GM03348 (cell line): ENCODE results near the gene ACAA1.
"Not testable (repeated sequence)": the region's sequence is repeated elsewhere in the genome, so short reads cannot be mapped to it uniquely, and the experiment has no call there.

Source experiments
- DNase-seq: peaks from one replicate; pipeline ENCODE4 v3.0.0; 2012; ENCODE audit warnings: low spot score

ACAA1 gene

DNA sequence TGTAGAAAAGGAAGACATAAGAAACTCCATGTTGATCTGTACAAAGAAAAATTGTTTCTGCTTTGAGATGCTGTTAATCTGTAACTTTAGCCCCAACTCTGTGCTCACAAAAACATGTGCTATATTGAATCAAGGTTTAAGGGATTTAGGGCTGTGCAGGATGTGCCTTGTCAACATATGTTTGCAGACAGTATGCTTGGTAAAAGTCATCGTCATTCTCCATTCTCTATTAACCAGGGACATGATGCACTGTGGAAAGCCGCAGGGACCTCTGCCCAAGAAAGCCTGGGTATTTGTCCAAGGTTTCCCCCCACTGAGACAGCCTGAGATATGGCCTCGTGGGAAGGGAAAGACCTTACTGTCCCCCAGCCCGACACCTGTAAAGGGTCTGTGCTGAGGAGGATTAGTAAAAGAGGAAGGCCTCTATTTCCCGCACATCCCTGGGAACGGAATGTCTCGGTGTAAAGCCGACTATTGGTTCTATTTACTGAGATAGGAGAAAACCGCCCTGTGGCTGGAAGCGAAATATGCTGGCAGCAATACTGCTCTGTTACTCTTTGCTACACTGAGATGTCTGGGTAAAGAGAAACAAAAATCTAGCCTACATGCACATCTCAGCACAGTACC, 2.3 kb downstream of the ACAA1 start:
- DNase-seq = not testable (repeated sequence)

DNA sequence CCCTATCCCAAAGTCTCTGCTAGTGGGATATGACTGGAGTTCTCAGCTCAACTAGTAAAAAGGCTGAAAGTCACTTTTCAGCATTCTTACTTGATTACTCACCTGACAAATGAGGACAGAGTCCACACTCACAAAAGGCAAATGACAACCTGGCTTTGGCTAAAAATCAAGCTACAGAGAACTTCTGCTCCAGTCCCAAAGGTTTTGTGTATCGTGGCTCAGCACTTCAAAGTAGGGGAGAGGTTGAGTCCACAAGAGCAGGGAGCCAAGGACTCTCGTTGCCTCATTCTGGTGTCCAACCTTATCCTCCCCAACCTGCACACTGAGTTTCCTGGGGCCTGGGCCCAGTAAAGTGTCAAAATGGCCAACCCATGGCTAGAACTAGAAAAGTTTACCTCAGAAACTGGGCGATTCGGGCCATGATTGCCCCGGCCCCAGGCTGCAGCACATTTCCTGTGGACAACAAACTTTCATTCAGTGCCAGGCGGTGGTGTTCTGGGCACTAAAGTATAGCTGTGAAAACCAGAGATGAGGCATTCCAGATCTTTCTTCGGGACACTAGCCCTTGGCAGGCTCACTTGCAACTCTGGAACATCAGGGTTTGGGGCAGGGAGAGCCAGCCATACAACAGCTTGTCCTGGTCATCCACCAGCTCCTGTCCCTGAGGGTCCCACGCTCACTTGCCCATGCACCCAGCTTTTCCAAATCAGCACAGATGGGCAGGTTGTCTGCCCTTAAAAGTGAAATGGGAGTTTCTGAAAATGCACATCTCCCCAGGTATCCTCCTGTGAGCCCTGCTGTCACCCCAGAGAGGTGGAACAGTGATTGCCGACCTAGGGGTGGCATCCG, 3.1 kb downstream of the ACAA1 start:
- no peak for DNase-seq

DNA sequence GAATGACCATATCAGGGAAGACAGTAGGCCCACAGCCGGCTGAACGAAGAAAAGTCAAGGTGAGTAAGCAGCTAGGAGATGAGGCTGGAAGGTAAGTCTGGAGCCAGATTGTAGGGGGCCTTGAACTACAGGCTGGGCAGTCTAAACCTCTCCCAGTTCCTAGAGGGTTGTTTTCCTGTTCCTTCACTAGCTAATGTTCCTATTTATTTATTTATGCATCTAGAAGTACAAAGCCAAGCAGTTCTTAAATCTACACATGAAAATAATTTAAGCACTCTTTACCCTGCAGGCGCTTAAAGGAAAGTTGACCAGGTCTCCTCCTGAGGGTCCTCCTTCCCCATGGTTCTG, 3.7 kb downstream of the ACAA1 start:
- no peak for DNase-seq

DNA sequence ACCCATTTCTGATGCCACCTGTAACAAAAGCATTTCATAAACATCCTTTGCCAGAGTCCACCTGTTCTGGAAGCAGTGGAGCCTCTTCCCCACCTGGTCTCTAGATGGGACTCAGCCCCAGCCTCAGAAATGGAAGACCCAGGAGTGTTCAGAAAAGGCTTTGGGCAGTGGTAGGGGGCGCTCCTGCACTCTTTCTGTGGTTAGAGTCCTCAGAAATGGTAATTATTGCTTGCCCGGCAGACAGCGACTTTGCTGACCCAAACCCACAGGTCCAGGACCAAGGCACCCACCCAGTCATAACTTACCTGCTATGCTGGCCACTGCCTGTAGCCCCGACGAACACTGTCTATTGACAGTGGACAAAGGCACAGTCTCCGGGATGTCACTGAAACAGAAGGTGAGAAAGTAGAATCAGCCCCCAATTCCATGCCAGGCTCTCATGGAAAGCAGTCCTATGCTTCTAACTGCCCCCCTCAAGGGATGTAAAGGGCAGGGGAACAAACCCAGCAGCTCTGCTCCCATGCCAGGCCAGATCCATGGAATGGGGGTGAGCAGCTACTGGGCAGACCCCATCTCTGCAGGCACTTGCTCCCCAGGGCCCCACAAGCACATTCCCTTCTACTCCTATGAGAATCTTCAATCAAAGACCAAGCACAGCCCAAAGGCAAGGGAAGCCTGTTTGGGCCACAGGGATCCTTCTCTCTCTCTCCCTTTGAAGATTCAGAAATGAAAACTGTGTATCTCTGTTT, 5.1 kb downstream of the ACAA1 start:
- DNase-seq = no peak

DNA sequence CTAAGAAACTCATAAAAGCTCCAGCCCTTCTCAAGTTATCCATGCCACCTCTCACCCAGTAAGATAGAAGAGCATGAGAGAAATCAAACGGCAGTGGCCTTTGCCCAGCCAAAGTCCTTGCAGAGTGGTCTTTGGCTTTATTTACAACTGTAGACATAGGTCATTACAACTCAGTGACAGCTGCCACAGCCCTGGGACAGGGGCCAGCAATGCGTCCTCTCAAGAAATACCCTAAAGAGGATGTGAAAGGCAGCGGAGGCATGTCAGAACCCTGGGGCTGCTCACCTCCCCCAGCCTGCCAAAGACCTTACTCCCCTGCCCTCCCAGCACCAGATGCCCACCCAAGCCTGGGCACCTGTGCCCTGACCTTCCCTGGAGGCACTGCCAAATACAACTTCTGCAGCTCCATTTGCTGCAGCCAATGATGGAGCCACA, 6.3 kb downstream of the ACAA1 start:
- no peak for DNase-seq

DNA sequence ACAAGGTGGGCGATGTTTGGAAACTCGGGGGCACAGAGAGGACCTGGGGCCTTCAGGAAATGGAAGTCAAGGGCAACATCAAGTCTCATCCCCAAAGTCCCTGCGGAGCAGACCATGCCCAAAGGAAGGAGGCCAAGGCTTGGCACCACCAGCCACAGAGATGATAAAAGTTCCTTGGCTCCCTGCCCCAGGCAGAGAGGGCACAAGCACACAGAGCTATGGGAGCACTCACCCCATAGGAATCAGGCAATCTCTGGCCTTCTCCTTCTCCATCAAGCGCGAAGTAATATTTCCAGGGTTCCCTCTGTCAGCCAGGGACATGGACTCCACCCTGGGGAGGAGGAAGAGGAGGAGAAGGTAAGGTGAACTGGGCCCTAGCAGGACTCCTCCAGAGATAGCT, 7.9 kb downstream of the ACAA1 start:
- no peak for DNase-seq

DNA sequence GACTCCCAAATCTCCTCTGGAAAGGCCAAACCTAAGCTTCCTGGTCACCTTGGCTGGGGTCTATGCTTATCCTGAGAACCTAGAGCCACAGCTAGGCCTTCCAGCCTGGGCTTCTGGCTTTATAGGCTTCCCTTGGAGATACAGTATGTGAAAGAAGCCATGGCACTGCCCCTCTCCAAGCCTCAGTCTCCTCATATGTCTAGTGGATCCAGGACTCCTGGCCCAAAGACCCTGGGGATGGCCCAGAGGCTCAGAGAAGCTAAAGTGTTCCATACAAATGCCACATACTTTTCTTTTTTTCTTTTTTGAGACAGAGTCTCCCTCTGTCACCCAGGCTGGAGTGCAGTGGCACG, 8.6 kb downstream of the ACAA1 start:
- DNase-seq = no peak

DNA sequence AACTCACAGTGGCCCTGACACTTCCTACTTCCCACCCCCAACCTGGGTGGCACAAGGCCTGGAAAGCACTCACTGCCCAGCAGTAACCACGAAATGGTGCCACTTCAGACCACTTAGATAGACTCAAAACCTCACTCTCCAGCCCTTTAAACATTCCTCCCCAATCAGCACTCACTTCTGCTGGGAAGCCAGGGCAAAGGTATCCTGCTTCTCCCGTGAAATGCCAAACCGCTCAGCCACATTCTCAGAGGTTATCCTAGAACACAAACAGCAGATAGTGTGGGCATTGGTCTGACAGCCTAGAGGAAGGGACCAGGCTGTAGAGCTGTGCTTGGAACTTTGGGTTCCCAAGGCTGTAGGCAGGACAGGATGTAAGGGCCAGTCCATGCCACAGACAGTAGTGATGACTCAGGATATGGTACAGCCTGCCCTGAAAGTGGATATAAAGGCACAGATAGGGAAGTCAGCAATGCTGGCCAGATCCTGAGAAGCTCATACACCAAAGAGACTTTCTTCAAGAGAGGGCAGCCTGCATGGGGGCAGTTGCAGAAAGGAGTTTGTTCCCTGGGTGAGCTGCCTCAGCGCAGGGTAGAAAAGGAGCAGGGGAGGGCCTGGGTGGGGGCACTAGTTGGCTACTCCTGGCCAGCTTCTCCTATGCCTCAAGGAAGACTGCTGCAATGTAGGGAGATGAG, 9.2 kb downstream of the ACAA1 start:
- no peak for DNase-seq

DNA sequence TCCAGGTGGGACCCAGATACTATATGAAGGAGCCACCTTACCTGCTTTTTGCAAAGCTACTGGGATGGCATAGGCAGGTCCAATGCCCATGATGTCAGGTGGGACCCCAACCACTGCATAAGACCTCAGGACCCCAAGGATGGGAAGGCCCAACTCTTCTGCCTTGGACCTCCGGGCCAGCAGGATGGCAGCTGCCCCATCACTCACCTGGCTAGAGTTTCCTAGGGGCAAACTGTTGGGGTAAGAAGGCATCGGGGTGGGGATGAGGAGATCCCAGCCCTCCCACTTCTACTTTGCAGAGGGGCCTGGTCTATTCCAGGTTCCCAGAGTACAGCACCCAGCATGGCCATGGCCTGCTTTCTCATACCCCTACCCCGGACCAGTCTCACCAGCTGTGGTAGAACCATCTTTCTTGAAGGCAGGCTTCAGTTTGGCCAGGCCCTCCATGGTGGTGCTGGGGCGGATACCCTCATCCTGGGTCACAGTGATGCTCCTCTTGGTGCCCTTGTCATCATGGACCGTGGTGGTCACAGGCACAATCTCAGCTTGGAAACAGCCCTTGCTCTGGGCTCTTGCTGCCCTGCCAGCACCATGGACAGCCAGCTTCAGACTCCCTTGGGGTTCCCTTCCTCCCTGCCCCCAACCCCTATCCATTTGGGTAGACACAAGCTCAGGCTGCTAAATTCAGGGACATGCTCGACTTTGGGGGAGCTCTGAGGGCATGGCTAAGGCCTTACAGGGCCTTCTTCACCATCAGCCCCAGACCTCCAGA, 10.6 kb downstream of the ACAA1 start:
- no peak for DNase-seq

DNA sequence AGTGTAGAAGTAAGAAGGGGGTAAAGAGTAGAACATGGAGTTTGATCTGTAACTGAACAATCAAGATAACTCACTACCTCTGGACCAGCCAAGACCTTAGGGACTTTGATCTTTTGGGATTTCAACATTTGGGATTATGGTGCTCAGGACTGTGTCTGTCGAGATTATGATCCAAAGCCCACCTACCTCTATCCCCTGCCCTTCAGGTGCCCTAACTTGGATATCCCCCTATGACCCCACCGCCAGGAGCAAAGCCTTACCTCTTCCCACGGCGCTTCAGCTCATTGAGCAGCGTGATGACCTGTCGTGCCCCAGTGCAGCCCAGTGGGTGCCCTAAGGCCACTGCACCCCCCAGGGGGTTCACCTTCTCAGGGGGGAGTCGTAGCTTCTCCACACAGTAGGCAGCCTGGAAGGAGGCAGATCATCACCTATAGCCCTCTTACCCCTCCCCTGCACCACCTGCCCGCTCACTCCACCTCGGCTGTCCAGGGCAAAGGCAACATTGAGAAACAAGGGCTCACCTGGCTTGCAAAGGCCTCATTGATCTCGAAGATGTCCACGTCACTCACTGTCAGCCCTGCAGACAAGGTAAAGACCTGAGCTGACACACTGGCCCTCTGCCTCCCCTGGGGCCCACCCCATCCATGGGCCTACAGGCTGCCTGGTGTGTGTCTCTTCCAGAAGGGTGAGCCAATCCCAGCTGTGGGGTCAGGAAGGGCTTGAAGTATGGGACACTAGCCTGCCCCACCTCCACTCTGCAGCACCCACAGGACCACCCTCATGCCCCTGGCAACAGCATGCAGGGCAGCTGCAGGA, 11.4 kb downstream of the ACAA1 start:
- no peak for DNase-seq

DNA sequence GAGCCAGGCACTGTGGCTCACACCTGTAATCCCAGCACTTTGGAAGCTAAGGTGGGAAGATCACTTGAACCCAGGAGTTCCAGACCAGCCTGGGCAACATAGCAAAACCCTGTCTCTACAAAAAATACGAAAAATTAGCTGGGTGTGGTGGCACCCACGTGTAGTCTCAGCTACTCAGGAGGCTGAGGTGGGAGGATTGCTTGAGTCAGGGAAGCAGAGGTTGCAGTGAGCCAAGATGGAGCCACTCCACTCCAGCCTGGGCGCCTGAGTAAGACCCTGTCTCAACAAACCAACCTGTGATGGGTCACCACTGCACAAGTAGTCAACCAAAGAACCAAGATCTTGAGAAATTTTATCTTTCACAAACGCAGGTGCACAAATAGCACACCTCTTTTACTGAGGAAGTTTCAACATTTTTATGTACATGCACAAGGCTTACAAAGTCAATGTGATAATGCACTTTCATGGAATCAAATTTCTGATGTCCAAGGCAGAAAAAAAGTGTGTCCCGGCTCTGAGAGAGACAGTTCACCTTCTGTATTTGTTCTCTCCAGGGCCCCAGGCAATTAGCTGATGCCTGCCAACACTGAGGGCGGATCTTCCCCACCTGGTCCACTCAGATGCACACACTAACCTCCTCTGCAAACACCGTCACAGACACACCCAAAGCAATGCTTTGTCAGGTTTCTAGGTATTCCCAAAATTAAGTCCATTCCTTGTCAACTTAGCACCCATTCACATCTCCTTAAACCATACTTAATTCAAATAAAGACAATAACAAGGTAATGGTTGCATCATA, 12.4 kb downstream of the ACAA1 start:
- DNase-seq = no peak

DNA sequence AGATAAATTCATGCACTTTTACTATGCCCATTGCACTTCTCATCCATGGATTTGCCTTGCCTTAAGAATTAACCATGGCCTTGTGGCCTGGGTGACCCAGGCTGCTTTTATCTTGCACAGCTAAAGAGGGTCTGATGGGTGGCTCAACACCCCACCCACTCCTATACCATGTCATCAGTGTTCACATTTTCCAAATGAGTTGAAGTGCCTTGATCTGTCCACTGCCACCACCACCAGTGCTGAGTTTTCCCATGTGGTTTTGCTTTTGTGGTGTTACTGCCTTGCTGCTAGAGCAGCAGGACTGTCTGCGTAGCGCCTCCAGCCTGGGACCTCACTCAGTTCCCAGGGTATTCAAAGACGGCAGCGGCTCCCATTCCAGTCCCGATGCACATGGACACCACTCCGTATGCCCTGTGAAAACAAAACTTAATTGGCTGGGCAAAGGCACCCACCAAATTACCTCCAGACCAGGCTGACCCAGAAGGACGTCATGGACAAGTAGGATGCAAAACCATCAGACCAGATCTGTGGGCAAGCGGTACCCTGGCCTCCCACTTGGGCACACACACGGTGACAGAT, 14.1 kb downstream of the ACAA1 start:
- DNase-seq = no peak

DNA sequence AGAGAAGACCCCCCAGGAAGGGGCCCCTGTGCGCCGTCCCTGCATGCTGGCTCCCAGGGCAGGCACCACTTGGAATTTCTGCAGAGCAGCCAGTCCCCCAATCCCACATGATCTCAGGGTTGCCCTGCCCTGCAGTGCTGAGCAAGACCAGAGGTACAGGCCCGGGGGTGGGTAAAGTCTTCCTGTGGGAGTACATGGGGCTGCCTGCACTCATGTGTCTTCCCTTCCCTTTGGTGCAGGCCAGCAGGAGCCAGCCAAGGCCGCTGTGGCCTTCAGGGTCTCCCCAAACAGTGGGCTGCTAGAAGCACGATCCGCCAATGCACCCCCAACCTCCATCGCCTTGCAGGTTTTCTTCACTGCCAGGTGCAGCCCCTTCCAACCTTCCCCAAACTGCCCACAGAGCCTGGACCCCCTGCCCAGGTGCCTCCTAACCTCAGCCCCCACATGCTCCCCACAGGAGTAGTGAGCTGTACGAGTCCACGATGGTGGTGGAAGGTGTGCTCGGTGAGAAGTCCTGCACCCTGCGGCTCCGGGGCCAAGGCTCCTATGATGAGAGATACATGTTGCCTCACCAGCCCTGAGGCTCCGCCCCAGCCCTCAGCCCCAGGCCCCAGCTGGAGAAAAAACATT, 15.0 kb downstream of the ACAA1 start:
- DNase-seq = no peak

DNA sequence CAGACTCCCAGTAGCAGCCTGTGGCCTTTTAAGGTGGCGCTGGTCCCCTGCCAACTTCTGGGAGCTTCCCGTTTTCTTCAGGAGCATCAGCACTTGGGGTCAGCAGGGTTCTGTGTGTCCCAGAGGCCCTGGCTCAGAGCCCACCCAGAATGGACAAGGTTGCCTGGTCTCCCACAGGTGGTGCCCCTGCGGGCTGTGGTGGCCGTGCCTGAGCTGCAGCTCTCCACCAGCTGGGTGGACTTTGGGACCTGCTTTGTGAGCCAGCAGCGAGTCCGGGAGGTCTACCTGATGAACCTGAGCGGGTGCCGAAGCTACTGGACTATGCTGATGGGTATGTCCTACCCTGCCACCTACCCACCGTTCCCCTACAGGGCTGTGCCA, 15.5 kb downstream of the ACAA1 start:
- no peak for DNase-seq

DNA sequence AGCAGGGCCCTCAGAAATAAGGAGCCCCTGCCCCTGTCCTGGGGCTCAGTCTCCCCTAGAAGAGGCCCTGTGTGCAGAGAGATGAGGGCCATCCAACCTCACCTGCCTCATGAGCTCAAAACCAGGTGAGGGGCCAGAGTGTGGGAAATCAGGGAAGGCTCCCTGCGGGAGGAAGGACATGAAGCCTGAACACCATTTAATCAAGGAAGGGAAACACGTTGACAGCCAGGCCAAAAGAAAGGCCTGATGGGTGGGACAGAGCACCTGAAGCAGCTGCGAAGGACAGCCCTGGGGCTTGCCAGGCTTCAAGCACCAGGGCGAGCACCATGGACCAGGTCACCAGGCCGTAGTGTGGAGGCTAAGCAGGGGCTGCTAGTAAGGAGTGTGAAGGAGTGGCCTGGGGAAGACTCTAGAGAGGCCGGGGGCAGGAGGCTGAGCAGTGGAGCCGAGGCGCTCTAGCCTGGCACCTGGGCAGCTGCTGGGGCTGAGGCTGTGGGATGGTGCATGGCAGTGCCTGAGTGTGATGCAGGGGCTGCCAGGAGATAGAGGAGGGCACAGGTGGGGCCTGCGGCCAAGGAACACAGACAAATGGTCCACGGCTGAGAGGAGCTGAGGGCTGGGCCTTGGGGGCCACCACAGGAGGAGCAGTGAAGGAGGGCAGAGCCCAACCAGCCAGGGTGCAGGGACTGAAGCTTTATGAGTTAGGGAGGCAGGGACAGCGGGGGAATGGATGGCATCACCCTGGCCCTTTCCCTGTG, 16.1 kb downstream of the ACAA1 start:
- DNase-seq = no peak

DNA sequence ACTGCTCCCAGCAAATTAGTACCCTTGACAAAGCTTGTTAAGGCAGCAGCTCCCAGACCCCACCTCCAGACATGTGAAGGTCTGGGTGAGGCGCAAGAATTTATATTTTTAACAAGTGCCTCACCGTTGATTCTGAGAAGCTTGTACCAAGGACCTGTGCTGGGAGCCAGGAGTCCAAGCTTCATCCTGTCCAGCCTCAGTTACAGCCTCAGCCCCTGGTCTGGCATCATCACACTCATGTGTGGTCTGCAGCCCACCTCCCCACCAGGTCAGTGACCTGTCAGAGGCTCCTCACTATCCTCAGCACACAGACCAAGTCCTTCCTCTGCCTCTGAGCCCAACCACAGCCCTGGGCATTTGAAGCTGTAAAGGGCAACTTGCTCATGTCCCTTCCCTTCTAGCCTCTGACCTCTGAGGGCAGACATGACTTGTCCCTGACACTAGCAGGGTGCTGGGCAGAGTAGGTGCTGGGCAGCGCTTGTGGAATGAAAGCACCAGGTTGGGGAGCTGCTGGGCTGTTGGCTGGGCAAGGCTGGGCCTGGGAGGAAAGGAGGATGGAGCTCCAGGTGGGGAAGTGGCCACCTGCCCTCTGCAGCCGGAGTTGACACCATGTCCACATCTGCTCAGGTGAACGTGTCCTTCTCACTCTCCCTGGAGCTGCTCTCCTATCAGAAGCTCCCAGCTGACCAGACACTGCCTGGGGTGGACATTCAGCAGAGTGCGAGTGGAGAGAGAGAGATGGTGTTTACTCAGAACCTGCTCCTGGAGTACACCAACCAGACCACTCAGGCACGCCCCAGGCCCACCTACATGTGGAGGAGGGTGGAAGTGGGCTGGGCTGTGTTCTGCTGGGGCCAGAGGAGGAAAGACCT, 16.9 kb downstream of the ACAA1 start:
- DNase-seq = no peak

DNA sequence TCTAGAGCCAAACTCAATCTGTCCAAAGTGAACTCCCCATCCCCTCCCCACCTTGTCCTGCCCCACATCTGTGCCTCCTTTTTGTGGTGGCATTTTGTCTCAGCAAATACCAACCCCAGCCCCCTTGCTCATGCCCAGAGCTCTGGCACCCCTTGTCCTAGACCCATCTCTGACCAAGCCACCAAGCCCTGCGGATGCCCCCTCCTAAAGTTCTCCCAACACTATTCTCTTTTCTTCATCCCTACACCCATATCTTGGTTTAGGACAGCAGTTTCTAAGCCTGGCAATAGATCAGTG, 17.7 kb downstream of the ACAA1 start:
- no peak for DNase-seq
